GM19452 (cell line): ENCODE data around the gene CLCN2.

Experiments
- ATAC-seq: cut with Tn5 transposase; IDR thresholded peaks from one replicate; pipeline ENCODE4 v1.9.1; 2021; ENCODE audit not compliant: unreplicated experiment

Gene CLCN2

GRCh38 chr3:184361532-184361931 is at the start of gene CLCN2, which contains the start of gene POLR2H:
Gene CLCN2 (minus strand): TSS chr3:184361605. CDS start chr3:184361479, 126 bp downstream.
Gene POLR2H (plus strand): TSS chr3:184361710. CDS start chr3:184363493, 1,783 bp downstream.
- peak; percentile 34 for ATAC-seq

DNA sequence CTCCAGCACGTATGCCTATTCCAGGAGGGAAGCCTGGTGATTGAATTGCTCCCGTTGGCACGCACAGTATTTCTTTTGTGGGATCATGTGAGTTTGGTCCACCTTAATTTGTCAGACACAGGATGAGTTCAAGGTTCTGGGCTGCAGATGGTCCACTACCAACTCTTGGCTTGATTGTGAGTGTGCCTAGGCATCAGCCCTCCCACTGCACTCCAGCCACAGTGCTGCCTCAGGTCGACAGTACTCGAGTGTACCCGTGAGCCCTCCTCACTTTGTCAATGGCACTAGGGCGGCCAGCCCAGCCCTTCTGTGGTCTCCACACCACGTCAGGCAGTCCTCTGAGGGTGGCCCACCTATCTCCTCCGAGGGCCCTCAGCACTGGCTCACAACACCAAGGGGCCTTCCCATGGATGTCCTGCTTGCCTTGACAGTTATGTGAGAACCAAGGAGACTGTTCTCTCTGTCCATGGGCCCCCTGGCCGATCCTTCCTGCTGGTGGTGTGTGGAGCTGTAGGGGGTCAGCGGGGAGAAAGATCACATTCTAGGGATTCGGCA is 48.6 kb upstream of the CLCN2 start:
- ATAC-seq = no peak

- no peak for ATAC-seq
These were observed 48.0 kb upstream of the CLCN2 start for GRCh38 chr3:184409331-184409926.

DNA sequence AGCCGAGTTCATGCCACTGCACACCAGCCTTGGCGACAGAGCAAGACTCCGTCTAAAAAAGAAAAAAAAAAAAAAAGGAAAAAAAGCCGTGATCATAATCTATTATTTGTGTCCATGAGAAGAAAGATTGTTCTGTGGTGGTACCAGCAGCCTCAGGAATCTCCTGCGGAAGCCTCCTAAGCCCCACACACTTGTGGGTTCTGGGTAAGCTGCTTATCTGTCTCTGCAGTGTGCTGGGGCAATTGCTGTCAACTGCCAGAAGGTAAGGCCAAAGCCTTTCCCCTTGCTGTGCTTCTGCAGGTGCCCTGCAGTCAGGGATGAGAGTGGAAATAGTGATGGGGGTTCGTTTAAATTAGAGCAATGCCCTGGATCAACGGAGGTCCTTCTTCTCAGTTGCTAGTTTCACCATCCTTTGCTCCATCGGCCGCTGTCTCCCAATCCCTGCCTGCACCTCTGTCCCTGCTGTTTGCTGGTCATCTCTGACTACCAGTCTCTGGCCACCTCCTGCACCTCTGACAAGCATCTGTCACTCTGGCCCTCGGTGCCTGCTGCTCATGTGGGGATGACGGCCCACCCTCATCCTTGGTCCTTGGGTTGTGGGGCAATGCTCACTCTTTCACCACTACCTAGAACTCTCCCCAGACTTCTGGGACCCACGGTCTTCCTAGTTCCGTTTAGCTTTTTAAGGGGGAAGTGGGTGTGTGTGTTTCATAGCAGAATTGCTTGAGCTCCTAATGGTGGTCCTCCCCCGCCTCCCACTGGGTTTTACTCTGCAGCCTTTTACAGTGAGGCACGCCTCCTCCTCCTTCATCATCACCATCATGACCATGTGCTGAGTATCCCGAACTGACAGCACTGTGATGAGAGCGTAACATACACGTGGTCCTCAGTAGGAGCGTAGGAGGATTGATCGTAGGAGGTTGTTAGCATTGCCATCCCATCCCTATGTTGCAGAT is 43.9 kb upstream of the CLCN2 start:
- ATAC-seq = no peak

- ATAC-seq = no peak
These were observed 38.0 kb upstream of the CLCN2 start for GRCh38 chr3:184399410-184399809.

DNA sequence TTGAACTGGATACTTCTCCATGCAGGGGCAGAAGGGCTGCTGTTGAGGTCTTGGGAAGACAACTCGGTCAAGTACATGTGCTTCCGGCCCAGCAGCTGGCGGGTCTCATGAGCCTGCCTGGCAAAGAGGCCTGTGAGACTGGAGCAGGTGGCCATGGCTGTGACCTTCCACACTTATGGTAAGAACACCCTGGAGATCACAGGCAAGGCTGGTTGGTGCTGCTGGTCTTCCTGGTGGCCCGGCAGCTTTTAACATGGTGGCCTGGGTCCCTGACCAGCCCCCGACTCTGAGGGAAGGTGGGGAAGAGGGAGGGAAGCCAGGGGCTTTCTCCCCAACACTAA is 33.9 kb upstream of the CLCN2 start:
- ATAC-seq = no peak

DNA sequence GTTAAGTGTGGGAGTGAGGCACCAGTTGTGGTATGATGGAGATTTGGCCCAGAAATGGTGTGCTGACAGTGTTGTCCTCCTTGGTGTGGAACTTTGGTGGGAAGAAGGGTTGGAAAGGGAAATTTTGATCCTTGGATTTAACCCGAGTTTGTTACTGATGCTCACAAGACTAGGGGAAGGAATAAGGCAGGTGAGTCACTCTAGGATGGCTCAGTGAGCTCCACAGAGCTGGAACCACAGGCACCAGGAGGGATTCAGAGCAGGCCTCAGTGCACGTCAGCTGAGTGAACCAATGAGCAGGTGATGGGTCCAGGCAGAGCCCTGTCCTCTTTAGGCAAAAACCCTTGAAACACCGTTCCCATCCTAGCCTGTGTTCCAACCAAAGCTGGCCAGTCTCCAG is 29.9 kb upstream of the CLCN2 start:
- ATAC-seq = no peak

DNA sequence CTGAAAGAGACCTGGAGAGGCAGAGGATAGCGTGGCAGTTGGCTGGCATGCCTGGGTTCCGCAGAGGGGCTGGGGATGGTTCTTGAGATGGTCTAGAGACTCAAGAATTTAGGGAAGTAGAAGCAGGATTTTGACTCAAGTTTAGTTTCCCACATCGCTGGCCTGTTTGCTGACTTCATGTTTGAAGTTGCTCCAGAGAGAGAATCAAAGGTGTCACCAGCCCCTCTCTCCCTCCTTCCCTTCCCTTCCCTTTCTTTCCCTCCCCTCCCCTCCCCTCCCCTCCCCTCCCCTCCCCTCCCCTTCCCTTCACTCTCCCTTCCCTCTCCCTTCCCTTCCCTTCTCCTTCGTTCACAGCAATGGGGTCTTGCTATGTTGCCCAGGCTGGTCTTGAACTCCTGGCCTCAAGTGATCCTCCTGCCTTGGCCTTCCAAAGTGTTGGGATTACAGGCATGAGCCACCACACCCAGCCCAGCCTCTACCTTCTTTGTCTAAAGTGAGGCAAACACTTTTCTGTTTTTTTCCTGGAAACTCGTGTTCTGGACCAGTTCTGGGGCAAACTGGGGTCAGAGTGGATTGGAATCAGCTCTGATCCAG is 28.6 kb upstream of the CLCN2 start:
- no peak for ATAC-seq

DNA sequence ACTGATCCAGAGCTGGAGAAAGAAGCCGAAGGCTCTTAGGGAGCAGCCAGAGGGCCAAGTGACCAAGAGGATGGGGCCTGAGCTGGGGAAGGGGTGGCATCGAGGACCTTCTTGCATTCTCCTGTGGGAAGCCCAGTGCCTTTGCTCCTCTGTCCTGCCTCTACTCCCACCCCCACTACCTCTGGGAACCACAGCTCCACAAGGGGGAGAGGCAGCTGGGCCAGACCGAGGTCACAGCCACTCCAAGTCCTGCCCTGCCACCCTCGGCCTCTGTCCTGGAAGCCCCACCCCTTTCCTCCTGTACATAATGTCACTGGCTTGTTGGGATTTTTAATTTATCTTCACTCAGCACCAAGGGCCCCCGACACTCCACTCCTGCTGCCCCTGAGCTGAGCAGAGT is 28.0 kb upstream of the CLCN2 start:
- no peak for ATAC-seq

GRCh38 chr3:184388936-184389230 is 27.5 kb upstream of the CLCN2 start:
- ATAC-seq = no peak

DNA sequence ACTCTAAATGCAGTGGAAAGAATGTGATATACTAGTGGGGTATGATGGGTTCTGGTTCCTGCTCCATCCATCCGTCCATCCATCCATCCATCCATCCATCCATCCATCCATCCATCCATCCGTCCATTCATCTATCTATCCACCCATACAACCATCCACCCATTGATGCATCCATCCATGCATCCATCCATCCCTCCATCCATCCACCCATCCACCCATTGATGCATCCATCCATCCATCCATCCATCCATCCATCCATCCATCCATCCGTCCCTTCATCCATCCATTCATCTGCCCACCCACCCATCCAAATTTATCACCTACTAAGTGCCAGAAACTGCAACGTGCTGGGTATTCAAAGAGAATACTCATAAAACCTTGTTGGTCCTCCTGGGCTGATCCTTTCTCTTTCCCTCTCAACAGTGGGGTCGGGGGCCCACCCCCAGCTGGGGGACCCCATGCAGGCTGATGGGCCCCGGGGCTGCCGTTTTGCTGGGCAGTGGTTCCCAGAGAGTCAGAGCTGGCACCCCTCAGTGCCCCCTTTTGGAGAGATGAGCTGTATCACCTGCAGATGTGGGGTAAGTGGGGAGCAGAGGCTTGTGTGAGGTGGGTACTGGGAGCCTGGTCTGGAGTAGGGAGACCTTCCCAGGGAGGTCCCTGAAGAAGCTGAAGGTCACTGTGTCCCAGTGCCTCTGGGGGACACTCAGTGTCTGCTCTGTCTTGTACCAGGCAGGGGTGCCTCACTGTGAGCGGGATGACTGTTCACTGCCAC is 26.9 kb upstream of the CLCN2 start:
- no peak for ATAC-seq

GRCh38 chr3:184387174-184387714 is 25.8 kb upstream of the CLCN2 start:
- ATAC-seq = no peak

- ATAC-seq = no peak
These were observed 24.8 kb upstream of the CLCN2 start for GRCh38 chr3:184386047-184386806.

DNA sequence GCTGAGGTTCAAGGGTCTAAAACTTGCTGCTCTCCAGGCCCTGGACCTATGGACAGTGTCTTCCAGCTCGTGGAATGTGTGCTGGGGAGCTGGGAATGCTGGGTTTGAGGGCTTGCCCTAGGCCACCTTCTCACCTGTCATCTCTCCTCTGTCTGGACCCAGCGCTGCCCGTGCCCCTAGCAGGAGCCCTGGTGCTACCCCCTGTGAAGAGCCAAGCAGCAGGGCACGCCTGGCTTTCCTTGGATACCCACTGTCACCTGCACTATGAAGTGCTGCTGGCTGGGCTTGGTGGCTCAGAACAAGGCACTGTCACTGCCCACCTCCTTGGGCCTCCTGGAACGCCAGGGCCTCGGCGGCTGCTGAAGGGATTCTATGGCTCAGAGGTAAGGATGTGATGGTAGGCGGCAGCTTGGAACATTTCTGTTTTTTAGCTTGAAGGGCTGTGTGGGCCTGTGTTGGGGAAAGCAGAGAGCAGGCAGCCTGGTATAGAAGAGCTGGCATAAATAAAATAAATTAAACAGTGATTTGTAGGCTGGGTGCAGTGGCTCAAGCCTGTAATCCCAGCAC is 23.5 kb upstream of the CLCN2 start:
- ATAC-seq = no peak

GRCh38 chr3:184384342-184384741 is 22.9 kb upstream of the CLCN2 start:
- ATAC-seq = no peak

DNA sequence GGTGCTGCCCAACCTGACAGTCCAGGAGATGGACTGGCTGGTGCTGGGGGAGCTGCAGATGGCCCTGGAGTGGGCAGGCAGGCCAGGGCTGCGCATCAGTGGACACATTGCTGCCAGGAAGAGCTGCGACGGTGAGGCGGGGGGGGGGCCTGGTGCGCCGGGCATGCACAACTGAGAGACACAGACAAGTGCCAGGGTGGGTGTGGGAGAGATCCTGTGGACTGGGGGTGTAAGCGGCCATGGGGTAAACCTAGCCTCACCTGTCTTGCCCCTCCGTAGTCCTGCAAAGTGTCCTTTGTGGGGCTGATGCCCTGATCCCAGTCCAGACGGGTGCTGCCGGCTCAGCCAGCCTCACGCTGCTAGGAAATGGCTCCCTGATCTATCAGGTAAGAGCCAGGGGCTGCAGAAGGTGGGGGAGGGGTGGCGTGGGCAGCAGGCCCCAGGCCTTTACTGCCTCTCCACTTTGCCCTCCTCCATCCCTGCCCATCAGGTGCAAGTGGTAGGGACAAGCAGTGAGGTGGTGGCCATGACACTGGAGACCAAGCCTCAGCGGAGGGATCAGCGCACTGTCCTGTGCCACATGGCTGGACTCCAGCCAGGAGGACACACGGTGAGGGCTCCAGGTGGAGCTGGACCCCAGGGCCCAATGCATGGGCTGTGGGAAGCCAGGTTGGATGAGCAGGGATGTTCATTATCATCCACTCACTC is 21.8 kb upstream of the CLCN2 start:
- ATAC-seq = no peak

GRCh38 chr3:184382326-184383032 is 21.1 kb upstream of the CLCN2 start:
- ATAC-seq = no peak
